HL-60/S4 (cell line): ENCODE measurements around the gene KSR2.

Experiments used
- in situ Hi-C: fragments of 300-500 bp; cut with MboI; formaldehyde crosslinking; loops from 2 replicates; pipeline ENCODE4 v1.14.3; 2022; ENCODE audit warnings: low sequenced_read_pairs

Gene KSR2

GRCh38 chr12:117590999-117591398, 377.8 kb downstream of the KSR2 start:
- in situ Hi-C loops, result no loop called here

- in situ Hi-C loops, result no loop called here
Measured at GRCh38 chr12:117590386-117590785, 378.4 kb downstream of the KSR2 start.

GRCh38 chr12:117589021-117589420, 379.8 kb downstream of the KSR2 start:
- in situ Hi-C loops, result no loop called here

- in situ Hi-C loops, result no loop called here
Measured at GRCh38 chr12:117587631-117588287, 381.0 kb downstream of the KSR2 start.

- in situ Hi-C loops, result no loop called here
Measured at GRCh38 chr12:117583677-117584225, 385.0 kb downstream of the KSR2 start.

GRCh38 chr12:117583092-117583491, 385.7 kb downstream of the KSR2 start:
- in situ Hi-C loops, result no loop called here

GRCh38 chr12:117582135-117582784, 386.5 kb downstream of the KSR2 start:
- in situ Hi-C loops, result no loop called here

GRCh38 chr12:117580718-117581062, 388.1 kb downstream of the KSR2 start:
- in situ Hi-C loops, result no loop called here

GRCh38 chr12:117580015-117580717, 388.6 kb downstream of the KSR2 start:
- in situ Hi-C loops, result no loop called here

- in situ Hi-C loops, result no loop called here
Measured at GRCh38 chr12:117577122-117577657, 391.6 kb downstream of the KSR2 start.

GRCh38 chr12:117576053-117576452, 392.7 kb downstream of the KSR2 start:
- in situ Hi-C loops, result no loop called here

- in situ Hi-C loops, result no loop called here
Measured at GRCh38 chr12:117574655-117575054, 394.1 kb downstream of the KSR2 start.

- in situ Hi-C loops, result no loop called here
Measured at GRCh38 chr12:117572755-117573154, 396.0 kb downstream of the KSR2 start.

GRCh38 chr12:117571321-117571720, 397.5 kb downstream of the KSR2 start:
- in situ Hi-C loops, result no loop called here

GRCh38 chr12:117570608-117571007, 398.2 kb downstream of the KSR2 start:
- in situ Hi-C loops, result no loop called here

GRCh38 chr12:117567644-117568216, 401.1 kb downstream of the KSR2 start:
- in situ Hi-C loops, result no loop called here

GRCh38 chr12:117564881-117565280, 403.9 kb downstream of the KSR2 start:
- in situ Hi-C loops, result no loop called here

- in situ Hi-C loops, result no loop called here
Measured at GRCh38 chr12:117563706-117564105, 405.1 kb downstream of the KSR2 start.

- in situ Hi-C loops, result no loop called here
Measured at GRCh38 chr12:117563007-117563406, 405.8 kb downstream of the KSR2 start.

GRCh38 chr12:117561990-117562389, 406.8 kb downstream of the KSR2 start:
- in situ Hi-C loops, result no loop called here

GRCh38 chr12:117559978-117560377, 408.8 kb downstream of the KSR2 start:
- in situ Hi-C loops, result no loop called here
